UCSD-AML1 (cell line): Measurements from ENCODE around the gene ALDH4A1.

Experiments used
- DNase-seq: peaks from one replicate; lab custom pipeline; 2025; ENCODE audit not compliant: unreplicated experiment; lab: John Stamatoyannopoulos, UW

Gene ALDH4A1

DNA sequence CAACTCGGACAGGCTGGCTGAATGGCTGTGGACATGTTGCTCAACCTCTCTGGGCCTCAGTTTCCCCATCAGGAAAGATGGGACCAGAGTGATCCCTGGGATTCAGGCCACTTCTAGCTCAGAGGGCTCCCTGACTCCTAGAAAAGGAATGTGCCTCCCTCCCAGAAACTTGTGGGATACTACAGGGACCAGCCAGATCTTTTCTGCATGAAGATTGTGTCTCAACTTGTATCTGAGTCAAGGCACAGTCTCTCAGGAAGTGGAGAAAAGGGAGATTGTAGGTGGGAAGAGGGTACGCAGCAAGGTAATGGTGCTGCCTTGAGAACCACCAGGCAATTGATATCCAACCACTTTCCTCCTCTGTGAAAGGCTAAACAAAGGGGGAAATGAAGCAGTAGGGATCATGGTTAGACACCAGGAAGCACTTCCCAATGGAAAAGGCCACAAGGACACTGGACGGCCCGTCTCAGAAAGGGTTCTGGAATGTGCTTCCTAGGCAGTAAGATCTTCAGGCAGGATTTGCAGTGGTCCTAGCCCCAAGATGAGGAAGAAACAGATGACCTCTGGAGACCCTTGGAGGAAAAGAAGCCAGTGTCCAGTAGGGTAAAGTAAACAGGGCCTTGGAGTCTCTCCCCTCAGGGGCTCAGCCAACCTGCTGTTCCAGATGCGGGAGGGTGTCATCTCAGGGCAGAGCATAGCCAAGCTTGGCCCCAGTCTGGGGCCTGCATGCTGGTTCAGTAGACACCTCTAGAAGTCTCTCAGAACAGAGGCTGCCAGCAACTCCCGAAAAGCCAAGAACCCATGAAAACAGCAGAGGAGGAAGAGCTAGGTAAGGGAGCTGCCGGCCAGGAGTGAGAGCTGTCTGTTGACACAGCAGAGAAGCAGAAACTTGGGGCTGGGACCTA lies 37.3 kb upstream of the ALDH4A1 start:
- DNase-seq: no peak

DNA sequence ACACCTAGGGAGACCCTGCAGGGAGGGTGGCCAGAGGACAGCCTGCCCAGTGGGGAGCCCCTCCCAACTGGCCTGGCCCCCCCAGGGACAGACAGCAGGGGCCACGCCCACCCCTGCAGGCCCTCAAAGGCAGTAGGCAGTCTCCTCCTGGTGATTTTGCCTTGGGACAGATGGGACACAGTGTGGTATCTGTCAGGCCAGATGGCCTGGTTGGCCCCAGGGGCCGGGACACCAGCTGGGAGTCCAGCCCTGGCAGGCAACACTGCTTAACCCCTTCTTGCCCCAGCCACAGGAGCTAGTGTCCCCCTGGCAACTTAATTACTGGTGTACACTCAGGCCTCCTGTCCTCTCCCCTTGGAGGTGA lies 36.3 kb upstream of the ALDH4A1 start:
- DNase-seq: no peak

DNA sequence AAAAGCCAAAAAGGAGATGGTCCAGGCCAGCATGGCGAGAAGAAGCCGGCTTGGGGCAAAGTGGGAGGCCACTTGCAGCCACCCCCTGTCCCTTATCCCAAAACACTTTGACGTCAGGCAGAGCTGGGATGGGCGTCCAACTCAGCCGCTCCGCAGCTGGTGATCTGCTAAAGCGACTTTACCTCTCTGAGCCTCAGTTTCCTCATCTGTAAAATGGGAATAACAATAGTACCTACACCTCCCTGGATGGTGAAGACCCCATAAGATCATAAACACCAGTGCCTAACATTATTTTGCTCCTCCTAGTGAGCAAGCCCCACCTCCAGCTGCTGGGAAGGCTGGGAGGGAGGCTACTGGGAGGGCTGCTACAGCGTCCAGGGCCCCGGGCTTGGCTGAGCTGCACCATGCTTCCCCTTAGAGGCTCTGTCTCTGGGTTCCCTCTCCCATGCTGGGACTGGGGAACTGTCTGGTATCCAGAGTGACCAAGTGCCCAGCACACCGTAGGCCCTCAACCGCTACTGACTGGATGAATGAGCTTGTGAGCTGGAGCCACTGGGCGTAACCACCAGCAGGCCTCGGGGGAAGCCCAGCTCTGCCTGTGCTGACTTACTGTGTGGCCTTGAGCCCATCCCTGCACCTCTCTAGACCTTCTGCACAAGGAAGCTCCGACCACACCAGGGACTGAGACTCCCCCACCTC lies 35.8 kb upstream of the ALDH4A1 start:
- DNase-seq: no peak

DNA sequence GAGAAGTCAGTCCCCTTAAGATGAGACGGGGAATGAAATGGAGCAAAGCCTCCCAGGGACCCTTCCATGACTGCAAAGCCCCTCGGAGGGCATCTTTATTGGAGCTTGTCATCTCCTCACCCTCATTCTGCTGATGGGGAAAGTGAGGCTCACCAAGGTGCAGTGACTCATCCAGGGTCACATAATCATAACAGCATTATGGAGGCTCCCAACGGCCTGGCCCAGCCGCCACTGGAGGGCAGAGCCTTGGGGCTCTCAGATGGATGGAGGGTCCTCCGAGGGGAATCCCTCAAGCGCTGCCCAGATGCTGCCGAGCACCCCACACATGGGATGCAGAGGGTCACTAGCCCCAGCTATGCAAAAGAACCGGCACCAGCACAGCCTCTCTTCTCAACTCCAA lies 35.2 kb upstream of the ALDH4A1 start:
- DNase-seq: no peak

DNA sequence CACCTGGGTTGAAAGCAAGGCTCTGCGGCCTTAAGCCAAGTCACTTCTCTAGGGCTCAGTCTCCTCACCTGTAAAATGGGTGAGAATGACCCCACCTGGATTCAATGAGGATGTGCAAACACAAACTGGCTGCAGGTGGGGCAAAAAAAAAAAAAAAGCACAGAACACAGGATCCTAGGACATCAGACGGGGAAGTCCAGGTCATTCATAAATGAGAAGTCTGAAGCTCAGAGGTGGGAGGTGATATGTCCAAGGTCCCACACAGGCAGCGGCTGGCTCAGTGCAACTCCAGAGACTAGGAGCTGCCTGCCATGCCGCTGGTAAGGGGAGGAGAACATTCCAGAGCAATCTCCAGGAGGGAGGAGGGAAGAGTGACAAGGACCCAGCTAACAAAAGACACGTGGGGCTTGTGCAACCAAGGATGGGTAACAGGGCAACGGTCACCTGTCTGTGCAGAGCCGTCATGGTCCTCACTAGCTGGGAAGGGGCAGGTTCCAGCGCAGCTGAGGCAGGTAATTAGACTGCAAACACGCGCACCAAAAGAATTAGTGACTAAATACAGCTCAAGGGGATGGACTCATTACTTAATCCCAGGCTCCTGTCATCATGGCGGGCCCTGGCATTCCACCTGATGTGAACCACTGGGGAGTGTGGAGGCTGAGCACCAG lies 34.6 kb upstream of the ALDH4A1 start:
- no peak for DNase-seq

DNA sequence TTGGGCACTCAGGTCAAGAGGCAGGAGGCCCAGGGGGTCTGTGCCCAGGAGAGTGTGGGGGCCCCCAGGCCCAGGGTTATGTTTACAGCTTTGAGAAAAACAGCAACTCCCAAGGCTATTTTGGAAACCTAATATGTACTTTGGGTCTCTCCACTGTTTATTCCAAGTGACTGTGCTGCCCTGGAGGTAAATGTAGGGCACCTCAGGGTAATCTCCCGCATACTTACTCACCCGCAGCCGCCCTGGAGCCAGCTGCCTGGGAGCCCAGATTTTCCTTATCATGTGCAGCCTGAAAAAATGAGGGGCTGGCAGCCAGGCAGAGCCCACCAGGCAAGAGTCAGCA lies 34.1 kb upstream of the ALDH4A1 start:
- no peak for DNase-seq

DNA sequence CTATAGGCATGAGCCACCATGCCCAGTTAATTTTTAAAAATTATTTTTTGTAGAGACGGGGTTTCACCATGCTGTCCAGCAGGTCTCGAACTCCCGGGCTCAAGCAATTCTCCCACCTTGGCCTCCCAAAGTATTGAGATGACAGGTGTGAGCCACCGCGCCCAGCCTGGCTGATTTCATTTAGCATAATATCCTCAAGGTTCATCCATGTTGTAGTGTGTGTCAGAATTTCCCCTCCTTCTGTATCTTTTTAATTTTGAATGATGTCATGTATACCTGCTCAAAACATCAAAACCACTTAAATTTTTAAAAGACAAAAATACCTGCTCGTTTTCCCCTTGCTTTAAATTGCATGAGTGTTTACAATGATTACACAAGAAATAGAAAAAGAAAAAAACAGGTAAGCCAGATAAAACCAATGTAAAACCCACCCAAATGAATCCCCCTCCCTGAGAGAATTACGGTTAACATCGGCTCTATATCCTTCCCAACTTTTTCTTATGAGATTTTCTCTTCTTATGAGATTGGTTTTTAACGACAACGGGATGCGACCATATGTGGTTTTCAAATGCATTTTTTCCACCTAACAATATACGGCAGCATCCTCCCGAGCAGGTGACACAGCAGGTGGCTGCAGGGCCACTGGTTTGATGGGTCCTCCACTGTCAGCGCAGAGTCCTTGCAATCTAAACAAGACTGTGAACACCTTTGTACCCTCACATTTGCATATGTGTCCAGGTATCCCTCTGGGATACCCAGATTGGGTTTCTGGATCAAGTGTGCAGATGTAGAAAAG lies 32.0 kb upstream of the ALDH4A1 start:
- DNase-seq: no peak

DNA sequence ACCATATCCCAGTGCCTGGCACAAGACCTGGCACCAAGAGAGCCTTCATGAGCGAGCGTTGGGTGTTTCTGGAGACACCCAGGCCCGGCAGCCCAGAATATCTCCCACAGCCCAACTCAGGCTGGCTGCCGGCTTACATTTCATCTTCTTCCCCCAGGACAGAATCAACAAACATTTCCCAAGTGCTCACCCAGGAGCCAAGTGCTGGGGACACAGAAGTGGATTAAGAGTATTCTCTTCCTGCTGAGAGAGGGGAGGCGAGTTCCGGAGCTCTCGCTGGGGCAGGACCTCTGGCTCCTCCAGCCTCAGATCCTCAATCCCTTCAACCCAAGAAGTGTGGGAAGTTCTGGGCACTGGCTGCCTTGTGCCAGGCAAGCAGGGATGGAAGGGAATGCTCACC lies 30.5 kb upstream of the ALDH4A1 start:
- DNase-seq: no peak

DNA sequence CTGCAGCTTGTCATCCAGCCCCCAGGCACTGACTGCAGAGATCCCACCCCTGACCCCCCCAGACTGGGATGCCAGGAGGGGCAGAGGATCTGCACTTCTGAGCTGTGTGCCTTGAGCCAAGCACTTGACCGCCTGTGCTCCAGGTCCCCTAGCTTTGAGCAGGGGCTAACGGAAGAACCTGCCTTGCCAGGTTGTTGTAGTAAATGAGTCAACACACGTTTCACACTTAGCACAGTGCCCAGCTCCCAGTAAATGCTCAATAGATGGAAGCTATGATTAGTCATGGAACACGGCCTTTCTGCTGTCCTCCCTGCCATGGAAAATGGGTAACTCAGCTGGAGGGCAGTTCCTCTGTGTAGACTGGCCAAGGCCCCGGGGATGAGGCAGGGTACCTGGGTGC lies 30.0 kb upstream of the ALDH4A1 start:
- no peak for DNase-seq

DNA sequence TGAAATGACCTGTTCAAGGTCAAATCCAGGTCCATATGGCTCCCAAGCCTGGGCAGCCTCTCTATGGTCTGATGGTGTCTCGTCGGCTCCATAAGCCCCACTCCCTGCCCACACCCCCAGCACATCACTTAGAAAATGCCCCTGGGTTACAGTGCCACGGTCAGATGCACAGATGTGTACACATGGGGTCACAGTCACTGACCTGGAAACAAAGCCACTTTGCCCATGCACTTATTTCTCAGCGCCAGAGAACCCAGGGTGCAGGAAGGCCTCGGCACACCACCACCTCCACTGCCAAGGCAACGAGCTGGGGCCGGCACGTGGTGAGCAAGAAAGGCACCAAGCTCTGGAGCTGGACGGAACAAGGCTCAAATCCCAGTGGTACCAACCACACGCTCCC lies 29.4 kb upstream of the ALDH4A1 start:
- DNase-seq: no peak

DNA sequence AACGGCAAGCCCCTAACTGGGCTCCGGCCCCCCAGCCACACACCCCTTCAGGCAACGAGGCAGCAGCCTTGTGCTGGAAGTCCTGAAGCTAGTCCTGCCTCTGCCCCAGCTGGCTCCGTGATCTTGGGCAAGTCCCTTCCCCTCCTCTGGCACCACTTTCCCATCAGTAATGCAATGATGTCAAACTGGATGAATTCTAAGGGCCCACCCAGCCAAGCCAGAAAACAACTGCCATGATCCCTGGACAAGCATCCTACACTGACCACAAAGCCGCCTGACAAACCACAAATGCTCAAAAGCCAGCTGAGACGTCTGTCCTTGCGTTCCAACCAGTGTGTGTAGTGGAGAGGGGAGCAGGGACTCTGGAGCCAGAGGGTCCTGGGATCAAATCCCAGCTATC lies 27.3 kb upstream of the ALDH4A1 start:
- DNase-seq: no peak

DNA sequence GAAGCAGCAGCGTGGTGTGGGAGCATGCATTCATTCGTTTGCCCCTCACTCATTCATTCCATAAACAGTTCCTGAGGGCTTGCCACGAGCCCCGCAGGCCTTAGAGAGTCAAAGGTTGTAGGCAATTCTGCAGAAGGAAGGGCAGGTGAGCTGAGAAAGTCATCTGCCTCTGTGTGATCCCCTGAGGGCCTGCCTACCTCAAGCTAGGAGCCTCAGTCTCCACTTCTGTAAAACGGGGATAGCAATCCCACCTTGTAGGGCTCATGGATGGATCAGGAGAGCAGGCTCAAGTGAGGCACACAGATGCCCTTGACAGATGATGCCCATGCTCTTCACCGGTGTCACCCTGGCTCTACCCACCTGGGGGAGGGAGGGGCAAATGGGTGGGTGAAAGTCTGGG lies 26.6 kb upstream of the ALDH4A1 start:
- DNase-seq: no peak

DNA sequence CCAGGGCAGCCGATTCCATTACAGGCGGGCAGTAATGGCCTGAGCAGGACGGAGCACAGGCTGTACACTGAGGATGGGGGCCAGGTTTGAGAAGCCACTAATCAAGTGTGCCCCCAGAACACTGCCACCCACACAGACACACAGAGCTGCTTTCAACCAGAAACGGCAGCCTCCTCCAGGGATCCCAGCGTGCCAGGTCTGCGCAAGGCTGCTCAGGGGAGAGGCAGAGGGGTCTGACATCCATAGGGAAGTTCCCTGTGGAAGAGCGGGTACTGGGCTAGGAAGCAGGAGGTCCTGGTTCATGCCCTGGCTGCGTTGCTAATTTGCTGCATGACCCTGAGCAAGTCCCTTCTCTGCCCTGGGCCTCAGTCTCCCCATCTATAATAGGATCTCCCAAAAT lies 26.1 kb upstream of the ALDH4A1 start:
- no peak for DNase-seq

DNA sequence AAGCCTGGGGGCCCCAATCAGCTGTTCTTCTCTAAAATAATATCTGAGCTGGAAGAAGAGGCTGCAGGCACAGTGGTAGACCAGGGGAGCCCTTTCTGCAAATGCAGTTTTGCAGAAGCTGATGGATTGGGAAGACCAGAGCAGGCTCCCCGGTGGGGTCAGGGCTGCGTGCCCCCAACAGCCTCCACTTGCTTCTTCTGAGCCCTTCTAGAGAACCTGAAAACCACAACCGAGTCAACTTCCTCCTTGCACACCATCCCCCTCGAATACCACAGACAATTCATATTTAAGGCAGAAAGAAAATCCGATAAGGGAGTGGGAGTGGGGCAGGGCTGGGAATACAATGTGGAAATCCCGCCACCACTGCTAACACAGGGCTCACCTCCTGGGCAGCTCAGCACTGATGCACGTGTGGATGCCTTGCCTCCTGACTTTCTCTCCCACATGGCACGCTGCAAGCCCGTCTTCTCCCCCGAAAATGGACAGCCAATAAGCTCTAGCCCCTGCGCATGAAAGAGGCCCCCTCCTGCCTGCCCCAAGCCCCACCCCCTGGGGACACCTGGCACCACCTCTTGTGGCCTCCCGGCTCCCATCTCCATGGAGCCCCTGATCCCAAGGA lies 25.4 kb upstream of the ALDH4A1 start:
- peak; percentile 42 for DNase-seq

DNA sequence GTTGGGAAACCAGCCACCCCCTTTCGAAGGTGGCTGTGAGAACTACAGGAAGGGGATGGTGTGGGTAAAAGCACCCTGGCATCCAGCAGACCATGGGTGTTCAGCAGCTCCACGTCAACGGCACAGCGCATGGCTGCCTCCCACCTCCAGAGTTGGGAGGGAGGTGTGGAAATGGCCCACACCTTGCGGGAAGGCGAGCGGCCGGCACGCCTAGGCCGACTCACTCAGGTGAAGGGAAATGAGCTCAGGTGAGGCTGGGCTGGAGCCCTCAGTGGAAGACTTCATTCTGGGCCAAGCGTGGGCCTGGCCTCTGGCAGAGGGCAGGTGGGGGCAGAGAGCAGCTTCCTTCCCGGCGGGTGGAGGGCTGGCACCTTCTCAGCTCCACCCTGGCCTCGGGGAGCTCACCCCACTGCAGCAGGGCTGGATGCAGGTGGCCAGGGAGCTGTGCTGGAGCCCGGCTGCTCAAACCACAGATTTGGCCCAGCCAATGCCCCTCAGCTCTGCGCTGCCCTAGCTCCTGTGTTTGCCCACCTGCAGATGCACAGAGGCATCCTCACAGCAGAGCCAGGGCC lies 24.8 kb upstream of the ALDH4A1 start:
- no peak for DNase-seq

DNA sequence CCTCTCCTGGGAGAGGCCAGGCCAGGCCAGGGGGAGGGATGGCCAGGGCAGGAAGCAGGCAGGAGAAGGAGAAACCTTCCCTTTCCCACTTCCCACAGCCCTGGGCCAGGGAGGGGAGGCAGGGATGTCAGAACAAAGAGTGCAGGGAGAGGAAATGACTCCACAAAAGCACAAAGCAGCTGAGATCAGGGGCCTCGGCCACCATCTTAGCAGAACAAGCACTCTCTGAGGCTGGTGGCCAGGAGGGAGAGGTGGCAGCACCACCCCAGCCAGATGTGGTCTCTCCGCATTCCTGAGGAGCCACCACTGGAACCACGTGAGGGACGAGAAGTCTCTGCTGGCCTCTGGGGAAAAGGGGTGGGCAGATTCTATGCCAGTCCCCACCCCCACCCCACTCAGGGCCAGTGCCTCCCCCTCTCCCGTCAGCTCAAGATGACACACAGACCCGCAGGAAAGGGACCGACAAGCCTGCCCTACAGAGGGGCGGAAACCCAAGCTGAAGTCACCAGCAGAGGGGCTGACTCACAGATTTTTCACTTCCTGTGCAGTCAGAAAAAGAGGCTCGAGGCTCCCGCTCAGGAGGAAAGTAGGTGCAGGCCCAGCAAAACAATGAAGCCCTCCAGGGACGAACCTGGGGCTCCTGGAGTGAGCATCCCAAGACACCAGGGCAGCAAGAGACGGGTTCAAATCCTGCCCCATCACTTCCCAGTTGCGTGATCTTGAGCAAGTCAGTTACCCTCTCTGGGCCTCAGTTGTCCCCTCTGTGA lies 24.1 kb upstream of the ALDH4A1 start:
- peak; percentile 90 for DNase-seq

DNA sequence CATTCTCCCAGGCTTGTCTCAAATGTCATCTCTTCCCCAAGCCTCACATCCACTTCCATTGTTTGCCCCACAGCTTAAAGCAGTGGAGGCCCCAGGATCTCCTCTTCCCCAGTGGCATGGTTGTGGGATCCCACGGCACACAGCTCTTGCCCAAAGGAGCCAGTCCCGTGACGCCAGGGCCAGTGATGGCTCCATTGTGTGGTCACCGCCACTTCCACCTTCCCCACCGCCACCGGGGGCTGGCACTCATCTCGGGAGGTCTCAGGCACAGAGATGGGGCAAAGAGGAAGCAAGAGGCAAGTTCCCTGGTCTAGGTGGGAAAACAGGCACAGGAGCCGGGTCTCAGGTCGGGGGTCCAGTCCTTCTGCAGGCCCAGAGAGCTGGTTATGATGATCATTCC lies 22.9 kb upstream of the ALDH4A1 start:
- no peak for DNase-seq

DNA sequence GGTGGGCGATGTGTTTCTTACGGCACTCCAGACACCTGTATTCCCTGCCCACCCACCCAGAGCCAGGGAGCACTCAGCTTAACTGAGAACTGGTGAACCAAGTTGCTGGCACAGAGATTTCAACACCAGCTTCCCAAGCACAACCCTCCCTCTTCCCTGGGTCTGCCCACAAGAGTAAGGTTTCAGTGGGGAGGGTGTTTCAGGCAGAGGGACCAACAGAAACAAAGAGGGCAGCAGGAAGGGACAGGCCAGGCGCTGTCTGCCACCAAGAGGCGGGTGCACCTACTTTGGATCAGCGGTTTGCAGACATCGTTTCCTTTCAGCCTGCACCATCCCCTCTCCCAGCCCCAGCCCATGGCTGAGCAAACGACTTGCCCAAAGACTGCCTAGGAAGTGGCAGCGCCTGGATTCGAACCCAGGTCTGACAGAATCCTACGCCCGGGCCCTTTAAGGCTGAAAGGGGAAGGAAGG lies 21.9 kb upstream of the ALDH4A1 start:
- peak; percentile 61 for DNase-seq

DNA sequence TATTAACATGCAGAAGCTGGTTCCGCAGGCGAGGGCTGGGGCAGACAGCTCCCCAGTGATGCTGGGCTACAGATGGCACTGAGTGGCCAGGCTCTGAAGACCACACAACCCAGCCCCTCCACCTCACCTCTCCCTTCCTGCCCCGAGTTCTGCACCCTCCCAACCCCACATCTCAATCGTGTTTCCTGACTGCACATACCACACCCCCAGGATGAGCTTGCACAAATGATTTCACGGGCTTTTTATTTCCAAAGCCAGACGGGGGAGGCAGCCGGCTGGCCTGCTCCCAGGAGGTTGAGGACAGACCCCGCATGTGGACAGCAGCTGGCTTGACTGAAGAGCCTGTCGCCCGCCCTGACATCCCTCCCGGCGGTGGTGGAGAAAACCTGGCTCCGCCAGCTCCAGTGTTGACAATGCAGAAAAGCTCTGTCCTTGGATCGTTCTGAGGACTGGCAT lies 21.4 kb upstream of the ALDH4A1 start:
- peak; percentile 61 for DNase-seq
